ENCODE data around the gene DAPK1. TPM values are rescaled to one million over a fixed set of nuclear protein-coding genes. Genes with fewer than 3 reads are reported as not detected.
A peak's percentile ranks its signal among the peaks of the same experiment; 100 is the strongest.

Gene DAPK1
- total and polyA plus RNA-seq, 12 donors, result 5.4 to 44.6 (median 21.3) TPM

GRCh38 chr9:87614397-87614796 lies 116.7 kb downstream of the DAPK1 start:
- TF ChIP-seq CTCF (IDR thresholded peaks at IDR 0.05) (no peak), POLR2A (IDR thresholded peaks at IDR 0.05) (no peak)
- Histone ChIP-seq H3K36me3 (replicated peaks in 1 of 2) (no peaks in the 10 kb centered on the region), H3K4me3 (no peak overlapping the region), H3K27ac (peak overlapping the region in 1 of 5 donors; percentile 69), H3K9me3 (replicated peaks in 1 of 3) (no peaks in the 10 kb centered on the region), H3K4me1 (replicated peaks in 1 of 2) (peaks cover 0 to 30% of the 10 kb centered on the region in 2 donors), H3K27me3 (no peaks in the 10 kb centered on the region)
- DNase-seq, result peak in 1 of 7 donors; percentile 42
- intact Hi-C loops (cut with DNase I), result no loop called here
- 59 to 78% (median 70%) methylated on average over 7 of the region's 7 CpGs for WGBS, 4 donors

- Histone ChIP-seq H3K36me3 (replicated peaks in 1 of 2) (no peaks in the 10 kb centered on the region), H3K4me1 (replicated peaks in 1 of 2) (peaks cover 0 to 30% of the 10 kb centered on the region in 2 donors), H3K27me3 (no peaks in the 10 kb centered on the region), H3K4me3 (no peak overlapping the region), H3K9me3 (replicated peaks in 1 of 3) (no peaks in the 10 kb centered on the region), H3K27ac (peak overlapping the region in 1 of 5 donors; percentile 69)
- WGBS, 4 donors, result 75 to 81% (median 77%) methylated on average over 6 of the region's 6 CpGs
- TF ChIP-seq POLR2A (IDR thresholded peaks at IDR 0.05) (no peak), CTCF (IDR thresholded peaks at IDR 0.05) (no peak)
- intact Hi-C loops (cut with DNase I), result no loop called here
- peak in 1 of 7 donors; percentile 49 for DNase-seq
Observed at GRCh38 chr9:87615136-87615535, 117.5 kb downstream of the DAPK1 start.

GRCh38 chr9:87615547-87616148 lies 118.0 kb downstream of the DAPK1 start:
- Histone ChIP-seq H3K27ac (no peak overlapping the region), H3K9me3 (replicated peaks in 1 of 3) (no peaks in the 10 kb centered on the region), H3K4me1 (replicated peaks in 1 of 2) (peaks cover 0 to 30% of the 10 kb centered on the region in 2 donors), H3K27me3 (no peaks in the 10 kb centered on the region), H3K36me3 (replicated peaks in 1 of 2) (no peaks in the 10 kb centered on the region), H3K4me3 (no peak overlapping the region)
- intact Hi-C loops (cut with DNase I), result no loop called here
- WGBS, 4 donors, result 76 to 84% (median 82%) methylated on average over 6 of the region's 6 CpGs
- TF ChIP-seq POLR2A (IDR thresholded peaks at IDR 0.05) (no peak), CTCF (IDR thresholded peaks at IDR 0.05) (no peak)
- DNase-seq, result no peak

GRCh38 chr9:87618226-87618625 lies 120.6 kb downstream of the DAPK1 start:
- H3K36me3 ChIP-seq (replicated peaks in 1 of 2), result no peaks in the 10 kb centered on the region
- peaks cover 0 to 8% of the 10 kb centered on the region in 2 donors for H3K4me1 ChIP-seq (replicated peaks in 1 of 2)
- 62 to 82% (median 75%) methylated on average over 2 of the region's 2 CpGs for WGBS, 4 donors
- peak overlapping the region in 1 of 5 donors; percentile 56 for H3K27ac ChIP-seq
- H3K9me3 ChIP-seq (replicated peaks in 1 of 3), result no peaks in the 10 kb centered on the region
- H3K27me3 ChIP-seq, result no peaks in the 10 kb centered on the region
- intact Hi-C loops (cut with DNase I), result no loop called here
- DNase-seq, result no peak
- no peak for TF ChIP-seq POLR2A (IDR thresholded peaks at IDR 0.05)
- TF ChIP-seq CTCF (IDR thresholded peaks at IDR 0.05), result no peak
- H3K4me3 ChIP-seq, result no peak overlapping the region

Measured in adrenal gland (tissue), 12 donors.